ENCODE results near the gene UBAP2L.
A peak's percentile ranks its signal among the peaks of the same experiment; 100 is the strongest.
"Not testable (repeated sequence)": the region's sequence is repeated elsewhere in the genome, so short reads cannot be mapped to it uniquely, and the experiment has no call there.

Gene UBAP2L

GRCh38 chr1:154270833-154271232, 50.1 kb downstream of the UBAP2L start:
- Mint-ChIP-seq H3K4me3 (peak overlapping the region; percentile 98), H3K27ac (ENCODE audit: low read depth) (peak overlapping the region; percentile 99), H3K4me1 (peaks cover 29% of the 10 kb centered on the region), H3K36me3 (ENCODE audit: insufficient read depth) (peaks cover 42% of the 10 kb centered on the region), H3K9me3 (no peaks in the 10 kb centered on the region), H3K27me3 (no peaks in the 10 kb centered on the region)
- no peak for ATAC-seq (replicated peaks; ENCODE audit: extremely low read depth, poor library complexity, severe bottlenecking)
- DNase-seq (ENCODE audit: low spot score in 2 of 2) = no peak

GRCh38 chr1:154272217-154272998, 51.7 kb downstream of the UBAP2L start, which contains the start of gene HAX1:
Gene HAX1, plus strand, starts transcription at chr1:154272629. Its CDS starts 95 bp downstream, at chr1:154272724.
- Mint-ChIP-seq H3K9me3 (no peaks in the 10 kb centered on the region), H3K36me3 (ENCODE audit: insufficient read depth) (peaks cover 38% of the 10 kb centered on the region), H3K27me3 (no peaks in the 10 kb centered on the region), H3K4me1 (peaks cover 29% of the 10 kb centered on the region), H3K27ac (ENCODE audit: low read depth) (peak within 1 kb of the TSS; percentile 99), H3K4me3 (peak within 1 kb of the TSS; percentile 98)
- peak; percentile 91 for ATAC-seq (replicated peaks; ENCODE audit: extremely low read depth, poor library complexity, severe bottlenecking)
- DNase-seq (ENCODE audit: low spot score in 2 of 2) = peak; percentile 86 to 97

GRCh38 chr1:154272999-154273563, 52.3 kb downstream of the UBAP2L start:
- Mint-ChIP-seq H3K27ac (ENCODE audit: low read depth) (peak overlapping the region; percentile 99), H3K36me3 (ENCODE audit: insufficient read depth) (peaks cover 41% of the 10 kb centered on the region), H3K27me3 (no peaks in the 10 kb centered on the region), H3K4me1 (peaks cover 29% of the 10 kb centered on the region), H3K9me3 (no peaks in the 10 kb centered on the region), H3K4me3 (peak overlapping the region; percentile 98)
- DNase-seq (ENCODE audit: low spot score in 2 of 2) = no peak
- ATAC-seq (replicated peaks; ENCODE audit: extremely low read depth, poor library complexity, severe bottlenecking) = no peak

- ATAC-seq (replicated peaks; ENCODE audit: extremely low read depth, poor library complexity, severe bottlenecking) = no peak
- Mint-ChIP-seq H3K4me1 (peaks cover 20% of the 10 kb centered on the region), H3K36me3 (ENCODE audit: insufficient read depth) (peaks cover 29% of the 10 kb centered on the region), H3K4me3 (no peak overlapping the region), H3K9me3 (no peaks in the 10 kb centered on the region), H3K27ac (ENCODE audit: low read depth) (no peak overlapping the region), H3K27me3 (no peaks in the 10 kb centered on the region)
- DNase-seq (ENCODE audit: low spot score in 2 of 2) = no peak
Measured at GRCh38 chr1:154276797-154277196, 56.0 kb downstream of the UBAP2L start.

GRCh38 chr1:154287591-154287990, 66.8 kb downstream of the UBAP2L start:
- not testable (repeated sequence) for H3K36me3 Mint-ChIP-seq (ENCODE audit: insufficient read depth); H3K27ac Mint-ChIP-seq (ENCODE audit: low read depth); ATAC-seq (replicated peaks; ENCODE audit: extremely low read depth, poor library complexity, severe bottlenecking); DNase-seq (ENCODE audit: low spot score in 2 of 2); H3K9me3 Mint-ChIP-seq; H3K4me1 Mint-ChIP-seq; H3K4me3 Mint-ChIP-seq
- H3K27me3 Mint-ChIP-seq = peaks cover 10% of the 10 kb centered on the region

GRCh38 chr1:154288661-154289060, 67.9 kb downstream of the UBAP2L start:
- H3K4me1 Mint-ChIP-seq = no peaks in the 10 kb centered on the region
- no peak overlapping the region for H3K27ac Mint-ChIP-seq (ENCODE audit: low read depth)
- H3K27me3 Mint-ChIP-seq = peaks cover 10% of the 10 kb centered on the region
- no peak overlapping the region for H3K4me3 Mint-ChIP-seq
- H3K9me3 Mint-ChIP-seq = no peaks in the 10 kb centered on the region
- H3K36me3 Mint-ChIP-seq (ENCODE audit: insufficient read depth) = peaks cover 2% of the 10 kb centered on the region
- DNase-seq (ENCODE audit: low spot score in 2 of 2) (no peak), ATAC-seq (replicated peaks; ENCODE audit: extremely low read depth, poor library complexity, severe bottlenecking) (no peak)

GRCh38 chr1:154290921-154291320, 70.2 kb downstream of the UBAP2L start:
- no peak for DNase-seq (ENCODE audit: low spot score in 2 of 2)
- H3K4me3 Mint-ChIP-seq = no peak overlapping the region
- peaks cover 6% of the 10 kb centered on the region for H3K9me3 Mint-ChIP-seq
- no peaks in the 10 kb centered on the region for H3K4me1 Mint-ChIP-seq
- no peak for ATAC-seq (replicated peaks; ENCODE audit: extremely low read depth, poor library complexity, severe bottlenecking)
- H3K27me3 Mint-ChIP-seq = peaks cover 10% of the 10 kb centered on the region
- H3K36me3 Mint-ChIP-seq (ENCODE audit: insufficient read depth) = no peaks in the 10 kb centered on the region
- H3K27ac Mint-ChIP-seq (ENCODE audit: low read depth) = no peak overlapping the region

- DNase-seq (ENCODE audit: low spot score in 2 of 2) = no peak
- Mint-ChIP-seq H3K9me3 (peaks cover 6% of the 10 kb centered on the region), H3K27me3 (no peaks in the 10 kb centered on the region), H3K4me3 (no peak overlapping the region), H3K27ac (ENCODE audit: low read depth) (no peak overlapping the region), H3K4me1 (no peaks in the 10 kb centered on the region), H3K36me3 (ENCODE audit: insufficient read depth) (no peaks in the 10 kb centered on the region)
- no peak for ATAC-seq (replicated peaks; ENCODE audit: extremely low read depth, poor library complexity, severe bottlenecking)
Measured at GRCh38 chr1:154295408-154296235, 74.9 kb downstream of the UBAP2L start.

GRCh38 chr1:154301582-154301981, 80.8 kb downstream of the UBAP2L start:
- Mint-ChIP-seq H3K9me3 (no peaks in the 10 kb centered on the region), H3K4me3 (no peak overlapping the region), H3K36me3 (ENCODE audit: insufficient read depth) (no peaks in the 10 kb centered on the region), H3K4me1 (no peaks in the 10 kb centered on the region), H3K27ac (ENCODE audit: low read depth) (no peak overlapping the region), H3K27me3 (no peaks in the 10 kb centered on the region)
- DNase-seq (ENCODE audit: low spot score in 2 of 2) (no peak), ATAC-seq (replicated peaks; ENCODE audit: extremely low read depth, poor library complexity, severe bottlenecking) (no peak)

- DNase-seq (ENCODE audit: low spot score in 2 of 2) = no peak
- Mint-ChIP-seq H3K9me3 (no peaks in the 10 kb centered on the region), H3K36me3 (ENCODE audit: insufficient read depth) (no peaks in the 10 kb centered on the region), H3K4me3 (no peak overlapping the region), H3K27me3 (no peaks in the 10 kb centered on the region), H3K27ac (ENCODE audit: low read depth) (no peak overlapping the region), H3K4me1 (peaks cover 4% of the 10 kb centered on the region)
- no peak for ATAC-seq (replicated peaks; ENCODE audit: extremely low read depth, poor library complexity, severe bottlenecking)
Measured at GRCh38 chr1:154304664-154305337, 84.0 kb downstream of the UBAP2L start.

- DNase-seq (ENCODE audit: low spot score in 2 of 2) (no peak), ATAC-seq (replicated peaks; ENCODE audit: extremely low read depth, poor library complexity, severe bottlenecking) (no peak)
- Mint-ChIP-seq H3K27ac (ENCODE audit: low read depth) (no peak overlapping the region), H3K9me3 (no peaks in the 10 kb centered on the region), H3K4me1 (peaks cover 4% of the 10 kb centered on the region), H3K4me3 (no peak overlapping the region), H3K36me3 (ENCODE audit: insufficient read depth) (no peaks in the 10 kb centered on the region), H3K27me3 (no peaks in the 10 kb centered on the region)
Measured at GRCh38 chr1:154306151-154306550, 85.4 kb downstream of the UBAP2L start.

- H3K27me3 Mint-ChIP-seq = not testable (repeated sequence)
Measured at GRCh38 chr1:154307670-154308270, 87.0 kb downstream of the UBAP2L start.

More at GRCh38 chr1:154307670-154308270, 87.0 kb downstream of the UBAP2L start:
- not testable (repeated sequence) for H3K4me1 Mint-ChIP-seq; H3K4me3 Mint-ChIP-seq; DNase-seq (ENCODE audit: low spot score in 2 of 2); H3K9me3 Mint-ChIP-seq; H3K36me3 Mint-ChIP-seq (ENCODE audit: insufficient read depth); ATAC-seq (replicated peaks; ENCODE audit: extremely low read depth, poor library complexity, severe bottlenecking); H3K27ac Mint-ChIP-seq (ENCODE audit: low read depth)

Measured in central memory CD8-positive, alpha-beta T cell (primary cell).